HG03558 (cell line): Measurements from ENCODE around the gene FGR.
A peak's percentile ranks its signal among the peaks of the same experiment; 100 is the strongest.

Experiments
- ATAC-seq: cut with Tn5 transposase; IDR thresholded peaks from one replicate; pipeline ENCODE4 v1.9.1; 2021; ENCODE audit warnings: moderate number of reproducible peaks; ENCODE audit not compliant: unreplicated experiment; ENCODE audit errors: extremely low read depth

FGR gene

DNA sequence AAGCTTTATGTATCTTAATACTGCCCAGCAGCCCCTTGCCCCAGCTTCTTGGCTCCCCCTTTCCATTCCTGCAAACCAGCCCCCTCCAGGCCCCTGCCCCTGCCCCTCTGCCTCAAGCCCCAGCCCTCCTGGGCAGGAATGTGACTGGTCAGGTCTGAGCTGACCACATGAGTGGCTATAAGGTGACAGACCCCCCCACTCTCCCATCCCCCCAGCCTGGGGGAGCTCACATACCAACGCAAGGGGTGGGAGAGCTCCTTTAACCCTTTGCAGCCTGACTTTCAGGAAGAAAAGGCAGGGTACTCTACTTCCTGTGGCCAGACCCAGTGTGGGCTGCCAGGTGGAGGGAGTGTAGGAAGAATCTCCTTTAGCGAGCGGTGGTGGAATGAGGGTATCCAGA, 64.2 kb downstream of the FGR start:
- no peak for ATAC-seq

DNA sequence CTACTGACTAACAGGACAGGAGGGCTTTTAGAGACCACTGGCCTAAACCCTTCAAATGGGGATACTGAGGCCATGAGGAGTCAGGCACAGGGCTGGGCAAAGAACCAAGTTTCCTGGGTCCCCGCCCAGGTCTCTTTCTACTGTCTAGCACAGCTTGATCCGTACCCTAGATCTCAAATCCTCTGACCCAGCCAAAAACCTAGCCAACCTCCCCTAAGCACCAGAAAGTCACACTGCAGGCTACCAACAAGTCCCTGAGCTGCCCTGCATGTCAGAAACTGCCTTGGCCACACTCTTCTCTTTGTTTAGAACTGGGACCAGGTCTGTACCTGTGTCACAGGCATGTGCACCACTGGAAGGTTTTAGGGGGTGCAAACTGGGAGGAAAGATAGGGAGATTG, 64.6 kb downstream of the FGR start:
- ATAC-seq = no peak

DNA sequence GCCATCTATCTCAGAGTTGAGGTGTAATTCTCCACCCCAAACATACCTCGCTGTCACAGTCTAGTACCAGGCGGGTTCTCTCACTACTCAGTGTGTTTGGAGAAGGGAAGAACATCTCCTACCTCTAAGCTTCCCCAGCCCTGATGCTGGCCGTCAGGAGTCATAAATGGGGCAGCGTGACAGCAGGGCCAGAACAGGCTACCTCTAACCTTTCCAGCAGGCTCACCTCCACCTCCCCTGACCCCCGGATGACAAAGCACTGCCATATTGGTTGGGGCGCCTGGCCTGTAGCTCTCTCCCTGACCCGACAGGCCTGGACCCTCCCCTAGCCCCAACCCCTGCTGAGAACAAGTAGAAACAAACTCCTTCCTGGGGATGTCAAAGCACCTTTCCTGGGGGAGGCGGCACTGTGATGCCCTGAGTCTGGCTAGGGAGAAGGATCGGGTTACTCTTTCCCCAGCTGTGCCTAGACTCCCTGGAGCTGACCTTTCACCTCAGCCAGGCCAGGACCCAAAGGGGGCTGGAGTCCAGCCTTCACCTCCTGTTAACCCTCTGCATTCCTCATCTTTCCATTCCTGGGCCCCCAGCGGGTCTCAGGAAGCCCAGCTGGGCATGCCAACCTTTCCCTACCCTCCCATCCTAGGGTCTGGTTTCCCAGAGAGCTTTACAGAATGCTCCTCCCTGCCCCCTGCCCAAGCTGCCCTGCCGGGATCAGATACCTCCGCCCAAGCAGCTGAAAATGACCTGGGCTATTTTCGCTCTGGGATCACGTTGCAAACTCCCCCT, 65.3 kb downstream of the FGR start:
- ATAC-seq = no peak

DNA sequence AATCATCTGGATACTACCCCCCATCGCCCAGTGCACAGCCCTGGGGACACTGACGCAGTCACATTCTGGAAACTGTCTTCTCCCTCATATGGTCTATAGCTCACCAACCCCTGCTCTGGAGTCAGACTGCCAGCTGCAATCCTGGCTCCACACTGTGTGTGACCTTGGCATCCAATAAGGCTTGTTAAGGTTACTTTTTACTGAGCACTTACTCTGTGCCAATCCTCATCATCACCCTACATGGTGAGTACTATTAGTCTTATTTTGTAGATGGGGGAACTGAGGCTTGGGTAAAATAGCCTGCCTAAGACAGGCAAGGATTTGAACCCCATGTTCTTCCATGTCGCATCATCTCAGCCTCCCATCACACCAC, 65.9 kb downstream of the FGR start:
- no peak for ATAC-seq

DNA sequence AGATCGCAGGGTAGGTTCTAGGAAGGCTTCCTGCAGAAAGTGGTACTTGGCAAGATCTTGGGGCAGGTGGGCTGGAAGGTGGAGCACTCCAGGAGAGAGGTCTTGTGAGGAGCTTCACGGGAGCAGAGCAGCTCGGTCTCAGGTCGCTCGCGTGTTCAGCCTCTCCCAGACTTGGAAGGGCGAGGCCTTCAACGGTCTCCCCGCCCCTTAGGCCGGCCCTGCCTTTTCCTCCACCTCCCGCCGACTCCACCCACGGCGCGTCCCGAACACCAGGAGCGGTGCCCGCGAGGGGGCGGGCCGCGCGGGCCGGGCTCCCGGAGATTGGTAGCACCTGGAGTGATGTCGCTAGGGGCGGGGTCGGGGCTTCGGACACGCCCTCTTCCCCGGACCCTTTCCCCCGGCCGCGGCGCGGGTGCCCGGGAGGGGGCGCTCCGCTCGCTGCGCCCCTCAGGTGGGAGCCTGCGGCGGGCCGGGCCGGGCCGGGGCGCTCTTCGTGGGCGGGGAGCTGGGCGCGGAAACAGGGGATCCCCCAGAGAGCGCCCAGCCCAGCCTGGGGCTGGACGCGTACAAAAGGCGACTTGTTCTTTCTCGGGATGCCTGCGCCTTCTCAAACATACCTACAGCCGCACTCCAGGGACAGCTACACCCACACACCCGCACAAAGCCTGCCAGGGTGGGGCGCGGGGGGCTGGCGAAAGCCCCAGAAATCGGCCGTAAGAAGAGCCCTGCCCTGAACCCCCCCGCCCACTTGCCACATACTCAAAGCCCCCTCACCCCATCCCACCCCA, 66.5 kb downstream of the FGR start:
- peak; percentile 84 for ATAC-seq

DNA sequence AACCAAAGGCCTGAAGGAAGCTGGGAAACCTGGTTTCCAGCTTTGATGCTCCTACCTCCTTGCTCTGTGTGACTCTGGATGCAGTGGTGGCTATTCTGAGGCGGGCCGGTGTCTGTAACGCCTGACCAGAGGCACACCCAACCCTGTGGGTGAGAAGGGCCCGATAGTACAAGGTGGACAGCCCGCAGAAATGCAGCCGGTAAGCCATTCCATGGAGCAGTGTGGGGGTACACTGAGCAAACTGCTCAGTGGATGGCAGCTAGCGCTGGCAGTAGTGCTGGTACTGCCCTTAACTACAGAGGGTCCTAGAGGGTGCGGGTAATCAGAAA, 67.0 kb downstream of the FGR start:
- no peak for ATAC-seq

DNA sequence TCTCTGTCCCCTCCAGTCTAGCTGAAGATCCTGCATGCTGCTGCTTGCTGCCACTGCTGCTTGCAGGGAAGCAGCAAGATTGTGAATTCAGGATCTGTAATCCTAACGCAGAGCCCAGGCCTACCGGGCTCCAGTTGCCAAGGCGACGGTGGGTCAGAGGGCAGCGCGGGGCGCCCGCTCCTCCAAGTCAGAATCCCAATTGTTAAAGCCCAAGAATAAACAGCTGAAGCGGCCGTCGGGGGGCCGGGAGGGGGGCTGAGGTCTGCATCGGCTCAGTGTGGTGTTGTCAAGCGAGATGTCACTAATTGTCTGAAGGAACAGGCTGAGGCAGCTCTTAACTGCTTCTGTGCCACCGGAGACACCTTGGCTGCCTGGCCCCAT, 67.8 kb downstream of the FGR start:
- ATAC-seq = no peak

DNA sequence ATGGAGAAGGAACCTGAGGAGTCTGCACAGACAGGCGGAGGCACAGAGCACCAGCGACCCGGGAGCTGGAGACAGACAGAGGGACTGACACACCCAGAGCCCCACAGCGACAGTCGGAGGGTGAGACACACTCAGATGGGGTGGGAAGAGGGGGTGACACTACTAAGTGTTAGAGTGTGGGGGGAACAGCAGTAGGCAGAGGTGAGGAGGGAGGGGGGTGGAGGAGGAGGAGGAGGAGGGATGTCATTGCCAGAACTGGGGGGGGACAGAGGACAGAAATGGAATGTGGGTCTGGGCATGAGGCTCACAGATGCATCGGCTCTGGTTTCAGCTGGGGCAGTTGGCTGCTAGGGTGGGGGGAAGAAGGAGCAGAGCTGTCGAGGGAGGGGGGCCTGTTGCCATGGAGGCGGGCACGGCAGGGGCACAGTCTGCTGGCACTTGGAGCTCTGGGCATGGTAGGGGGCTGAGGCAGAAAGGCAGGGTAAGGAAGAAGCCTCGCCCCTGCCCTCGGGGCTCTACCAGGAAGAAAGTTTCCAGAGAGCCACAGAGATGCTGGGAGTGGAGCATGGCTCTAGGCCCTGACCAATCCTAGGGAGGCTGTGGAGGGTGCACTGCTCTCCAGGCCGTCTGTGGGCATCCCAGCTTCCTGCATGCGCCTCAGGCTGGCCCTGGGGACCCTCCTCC, 68.4 kb downstream of the FGR start:
- no peak for ATAC-seq

DNA sequence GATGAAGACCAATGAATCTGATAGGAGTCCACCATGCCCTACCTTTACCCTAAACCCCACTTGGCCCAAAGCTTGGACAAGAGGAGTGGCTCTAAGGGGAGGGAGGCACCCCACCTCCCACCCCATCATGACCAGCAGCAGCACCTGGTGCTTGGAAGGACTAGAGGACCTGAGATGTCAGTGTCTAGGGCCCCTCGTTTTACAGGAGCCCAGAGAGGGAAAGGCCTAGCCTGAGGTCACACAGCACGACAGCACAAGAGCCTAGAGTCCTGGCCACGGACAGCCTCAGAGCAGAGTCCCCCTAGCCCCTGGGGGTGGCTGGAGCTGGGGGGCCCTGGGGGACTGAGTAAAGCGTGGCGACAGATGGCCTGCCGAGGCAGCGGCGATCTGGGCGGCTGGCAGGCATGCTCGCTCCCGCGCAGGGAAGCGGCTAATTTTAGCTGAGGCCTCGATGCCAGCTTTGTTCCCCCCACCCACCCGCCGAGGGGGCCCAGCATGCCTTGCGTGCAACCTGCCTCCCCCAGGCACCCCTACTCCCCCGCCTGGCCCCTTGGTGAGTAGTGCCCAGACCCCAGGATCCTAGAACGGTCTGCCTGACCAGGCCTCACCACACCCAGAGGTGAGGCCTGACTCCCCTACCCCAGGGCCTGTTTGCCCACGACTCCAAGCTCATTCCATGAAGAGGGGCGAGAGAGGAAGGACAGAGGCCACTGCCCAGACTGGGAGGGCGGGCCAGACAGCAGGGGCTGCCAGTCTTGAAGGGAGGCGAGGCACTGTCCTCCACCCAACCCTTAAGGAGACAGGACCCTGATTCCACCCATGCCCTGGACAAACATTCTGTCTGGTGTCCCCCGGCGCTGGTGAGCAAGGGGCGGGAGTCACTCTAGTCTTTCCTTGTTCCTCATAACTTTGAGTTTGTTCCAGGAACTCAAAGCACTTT, 70.0 kb downstream of the FGR start:
- ATAC-seq = no peak

DNA sequence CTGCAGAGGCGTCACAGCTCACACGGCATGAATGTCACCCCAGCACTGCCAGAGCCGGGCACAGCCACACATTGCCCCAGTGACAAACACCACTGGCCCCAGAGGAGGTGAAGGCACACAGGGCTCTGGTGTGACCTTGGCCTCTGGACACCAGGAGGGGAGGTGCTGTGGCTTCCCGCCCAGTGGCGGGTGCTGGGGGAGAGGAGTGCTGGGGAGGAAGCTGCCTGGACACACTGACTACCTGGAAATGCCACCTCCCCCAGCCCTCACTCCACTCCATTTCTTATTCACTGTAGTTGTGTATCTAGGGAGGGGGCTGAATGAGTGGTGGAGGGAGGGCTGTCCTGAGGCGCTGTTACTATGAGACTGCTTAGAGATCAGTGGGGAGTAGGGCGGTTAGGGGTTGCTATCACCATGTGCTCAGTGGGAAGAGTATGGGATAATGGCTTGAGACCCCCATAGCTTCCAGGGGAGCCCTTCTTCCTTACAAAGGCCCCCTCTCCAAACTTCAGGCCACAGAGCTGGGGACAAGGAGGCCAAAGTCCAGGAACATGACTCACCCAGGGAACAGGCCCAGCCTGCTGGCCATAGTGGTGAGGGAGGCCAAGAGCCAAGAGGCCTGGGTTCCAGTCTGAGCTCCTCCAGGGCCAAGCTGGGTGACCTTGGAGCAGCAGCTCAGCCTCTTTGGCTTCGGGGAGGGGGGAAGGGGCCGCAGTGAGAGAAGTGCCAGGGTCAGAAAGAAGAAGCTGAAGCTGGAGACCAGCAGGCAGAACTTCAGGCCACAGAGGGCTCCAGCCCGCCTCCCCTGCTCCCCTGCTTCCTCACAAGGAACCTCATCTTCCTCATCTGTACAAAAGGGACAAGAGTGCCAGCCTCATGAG, 71.2 kb downstream of the FGR start:
- no peak for ATAC-seq

DNA sequence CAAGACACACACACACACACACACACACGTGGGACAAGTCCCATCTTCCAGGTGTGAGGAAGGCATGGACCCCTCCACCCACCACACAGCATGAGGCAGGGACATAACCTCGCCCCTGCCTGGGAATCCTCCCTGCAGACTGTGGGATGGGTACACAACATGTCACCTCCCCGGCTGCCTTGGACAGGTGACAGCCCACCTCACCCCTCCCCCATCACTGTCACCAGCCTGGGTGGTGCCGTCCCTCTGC, 71.7 kb downstream of the FGR start:
- ATAC-seq = no peak

DNA sequence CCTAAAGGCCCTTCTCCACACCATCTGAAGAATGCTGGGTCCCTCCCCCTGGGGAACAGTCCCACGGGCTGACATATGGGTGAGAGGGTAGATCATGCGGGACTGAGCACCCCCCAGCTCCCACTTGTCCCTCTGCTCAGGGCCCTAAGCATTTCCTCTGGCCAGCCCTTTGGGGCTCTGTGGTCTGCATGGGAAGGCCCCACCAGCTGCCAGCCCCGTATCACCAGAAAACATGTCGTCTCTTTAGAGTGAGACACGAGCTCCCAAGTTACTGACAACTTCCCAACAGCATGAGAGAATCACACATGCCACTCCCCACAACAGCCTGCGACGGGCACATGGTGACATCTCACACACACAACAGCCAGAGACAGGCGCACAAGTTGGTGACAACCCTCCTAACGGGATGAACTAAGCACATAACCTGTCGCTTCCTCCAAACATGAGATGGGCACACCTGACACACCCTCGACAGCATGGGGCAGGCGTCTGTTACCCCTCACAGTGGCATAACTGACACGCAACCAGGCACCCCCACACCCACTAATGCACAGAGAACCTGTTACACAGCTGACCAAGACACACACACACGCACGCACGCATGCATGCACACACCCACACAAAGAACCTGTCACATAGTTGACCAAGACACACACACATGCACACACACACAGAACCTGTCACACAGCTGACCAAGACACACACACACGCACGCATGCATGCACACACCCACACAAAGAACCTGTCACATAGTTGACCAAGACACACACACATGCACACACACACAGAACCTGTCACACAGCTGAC, 72.2 kb downstream of the FGR start:
- no peak for ATAC-seq
